WTC11 (cell line): ENCODE data around the gene SLC1A3. TPM values are rescaled to one million over a fixed set of nuclear protein-coding genes. Genes with fewer than 3 reads are reported as not detected.

Experiments used
- ATAC-seq: fragments of 200-7000 bp; cut with Tn5 transposase; 2 replicates; pipeline ENCODE4 v1.10.0; 2021; ENCODE audit warnings: mild to moderate bottlenecking, moderate library complexity
- CTCF ChIA-PET: fragments of 300-600 bp; sonication (Branson Sonifier 250); formaldehyde crosslinking; loops from one replicate; lab custom pipeline; 2021; ENCODE audit warnings: antibody characterized with exemption; lab: Charles Lee
- POLR2A ChIA-PET: fragments of 350-600 bp; sonication (Branson Sonifier 250); formaldehyde crosslinking; loops from one replicate; lab custom pipeline; 2021; ENCODE audit warnings: antibody characterized with exemption; lab: Charles Lee
- DNase-seq: peaks from one replicate; pipeline ENCODE4 v3.0.0; 2021; ENCODE audit warnings: low spot score
- H3K27ac Mint-ChIP-seq: 2 replicates; pipeline ENCODE4 v1.8.0; 2021; ENCODE audit warnings: mixed read lengths
- H3K27me3 Mint-ChIP-seq: 2 replicates; pipeline ENCODE4 v1.8.0; 2021; ENCODE audit warnings: low read depth, mild to moderate bottlenecking, moderate library complexity, mixed read lengths
- H3K36me3 Mint-ChIP-seq: 2 replicates; pipeline ENCODE4 v1.8.0; 2021; ENCODE audit warnings: mixed read lengths
- H3K4me1 Mint-ChIP-seq: 2 replicates; pipeline ENCODE4 v1.8.0; 2022; ENCODE audit warnings: mixed read lengths
- H3K4me3 Mint-ChIP-seq: 2 replicates; pipeline ENCODE4 v1.8.0; 2021; ENCODE audit warnings: mild to moderate bottlenecking, moderate library complexity, mixed read lengths
- H3K9me3 Mint-ChIP-seq: 2 replicates; pipeline ENCODE4 v1.8.0; 2021; ENCODE audit warnings: mixed read lengths
- ELF4 ChIP-seq: sonication (generic); formaldehyde crosslinking; IDR thresholded peaks from 2 replicates; pipeline ENCODE4 v1.8.1; 2022; ENCODE audit warnings: low read depth, mild to moderate bottlenecking, moderate library complexity, missing genetic modification reagents
- MYBL2 ChIP-seq: sonication (generic); formaldehyde crosslinking; IDR thresholded peaks from 2 replicates; pipeline ENCODE4 v1.8.1; 2023; ENCODE audit warnings: mild to moderate bottlenecking, moderate library complexity, missing genetic modification reagents
- RELA ChIP-seq: sonication (generic); formaldehyde crosslinking; IDR thresholded peaks from 2 replicates; pipeline ENCODE4 v1.8.1; 2022; ENCODE audit warnings: missing genetic modification reagents, mild to moderate bottlenecking, borderline replicate concordance
- SP1 ChIP-seq: sonication (generic); formaldehyde crosslinking; conservative IDR thresholded peaks from 2 replicates; pipeline ENCODE4 v1.8.1; 2022; ENCODE audit warnings: missing genetic modification reagents
- TEAD1 ChIP-seq: sonication (generic); formaldehyde crosslinking; IDR thresholded peaks from 2 replicates; pipeline ENCODE4 v1.8.0; 2022; ENCODE audit warnings: mild to moderate bottlenecking, missing genetic modification reagents
- USF2 ChIP-seq: sonication (generic); formaldehyde crosslinking; IDR thresholded peaks from 2 replicates; pipeline ENCODE4 v1.8.1; 2023; ENCODE audit warnings: mild to moderate bottlenecking, missing genetic modification reagents, moderate library complexity
- ZBTB21 ChIP-seq: sonication (generic); formaldehyde crosslinking; IDR thresholded peaks from 2 replicates; pipeline ENCODE4 v1.8.1; 2023; ENCODE audit warnings: mild to moderate bottlenecking, missing genetic modification reagents, borderline replicate concordance
- ZNF121 ChIP-seq: sonication (generic); formaldehyde crosslinking; IDR thresholded peaks from 2 replicates; pipeline ENCODE4 v1.8.0; 2023; ENCODE audit warnings: missing genetic modification reagents
- ZNF671 ChIP-seq: fragments of 250-450 bp; sonication (Bioruptor Pico); IDR thresholded peaks from 2 replicates; pipeline ENCODE4 v1.8.0; 2021; ENCODE audit warnings: mild to moderate bottlenecking
- total RNA-seq: library from RNA; stranded (reverse); gene quantifications from 3 replicates; pipeline ENCODE4 v1.2.3, GENCODE V29; 2021
- TF ChIP-seq, protein P1 (sequence below): sonication (generic); formaldehyde crosslinking; IDR thresholded peaks from 2 replicates; pipeline ENCODE4 v1.8.1; 2022; ENCODE audit warnings: low read depth, mild to moderate bottlenecking, moderate library complexity, missing genetic modification reagents, borderline replicate concordance
- TF ChIP-seq, protein P2 (sequence below): sonication (generic); formaldehyde crosslinking; IDR thresholded peaks from 2 replicates; pipeline ENCODE4 v1.8.1; 2023; ENCODE audit warnings: mild to moderate bottlenecking, missing genetic modification reagents, borderline replicate concordance
- TF ChIP-seq, protein P3 (sequence below): sonication (generic); formaldehyde crosslinking; IDR thresholded peaks from 2 replicates; pipeline ENCODE4 v1.8.0; 2023; ENCODE audit warnings: missing genetic modification reagents, mild to moderate bottlenecking, borderline replicate concordance
- TF ChIP-seq, protein P4 (sequence below): sonication (generic); formaldehyde crosslinking; conservative IDR thresholded peaks from 2 replicates; pipeline ENCODE4 v1.8.1; 2022; ENCODE audit warnings: mild to moderate bottlenecking, missing genetic modification reagents

SLC1A3 gene
- total RNA-seq, 1 experiment from 2014 or later: 77.9 TPM

DNA sequence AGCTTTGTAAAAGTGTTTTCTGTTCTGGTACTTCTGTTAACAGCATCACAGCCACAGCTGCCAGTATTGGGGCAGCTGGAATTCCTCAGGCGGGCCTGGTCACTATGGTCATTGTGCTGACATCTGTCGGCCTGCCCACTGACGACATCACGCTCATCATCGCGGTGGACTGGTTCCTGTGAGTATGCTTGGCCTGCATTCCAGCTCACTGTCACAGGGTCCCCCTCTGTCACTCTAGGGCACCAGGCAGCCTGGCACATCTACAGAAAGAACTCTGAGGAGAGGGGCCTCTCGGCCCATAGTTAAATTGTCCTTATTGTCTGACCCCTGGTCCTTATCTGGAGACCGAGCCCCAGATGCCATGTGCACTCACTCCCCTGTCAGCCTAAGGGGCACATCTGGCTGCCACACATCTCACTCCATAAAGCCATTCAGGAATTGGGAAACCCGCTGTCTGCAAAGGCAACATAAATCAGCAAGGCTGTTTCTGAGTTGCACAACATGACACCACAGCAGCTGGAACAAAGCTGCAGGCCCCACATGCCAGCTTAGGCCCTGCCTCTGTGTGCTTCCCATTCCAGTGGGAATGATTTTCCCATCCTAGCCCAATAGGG is 77.5 kb downstream of the SLC1A3 start (continued):
- TF ChIP-seq, protein P1, sequence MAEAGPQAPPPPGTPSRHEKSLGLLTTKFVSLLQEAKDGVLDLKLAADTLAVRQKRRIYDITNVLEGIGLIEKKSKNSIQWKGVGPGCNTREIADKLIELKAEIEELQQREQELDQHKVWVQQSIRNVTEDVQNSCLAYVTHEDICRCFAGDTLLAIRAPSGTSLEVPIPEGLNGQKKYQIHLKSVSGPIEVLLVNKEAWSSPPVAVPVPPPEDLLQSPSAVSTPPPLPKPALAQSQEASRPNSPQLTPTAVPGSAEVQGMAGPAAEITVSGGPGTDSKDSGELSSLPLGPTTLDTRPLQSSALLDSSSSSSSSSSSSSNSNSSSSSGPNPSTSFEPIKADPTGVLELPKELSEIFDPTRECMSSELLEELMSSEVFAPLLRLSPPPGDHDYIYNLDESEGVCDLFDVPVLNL: no peak
- no peak for TF ChIP-seq MYBL2
- no peak for TF ChIP-seq ELF4 (CRISPR knock-in tag)
- no peak for TF ChIP-seq USF2 (CRISPR knock-in tag)

- Mint-ChIP-seq H3K4me3 (no peak overlapping the region), H3K27me3 (no peaks in the 10 kb centered on the region), H3K27ac (no peak overlapping the region), H3K4me1 (peaks cover 18% of the 10 kb centered on the region), H3K9me3 (no peaks in the 10 kb centered on the region), H3K36me3 (peaks cover 24% of the 10 kb centered on the region)
- no peak for DNase-seq
- TF ChIP-seq ZNF671 (CRISPR knock-in tag) (no peak), ZNF121 (CRISPR knock-in tag) (no peak), ZBTB21 (CRISPR knock-in tag) (no peak), TEAD1 (CRISPR knock-in tag) (no peak), SP1 (CRISPR knock-in tag) (no peak), ELF4 (CRISPR knock-in tag) (no peak), RELA (CRISPR knock-in tag) (no peak)
- TF ChIP-seq, protein P2, sequence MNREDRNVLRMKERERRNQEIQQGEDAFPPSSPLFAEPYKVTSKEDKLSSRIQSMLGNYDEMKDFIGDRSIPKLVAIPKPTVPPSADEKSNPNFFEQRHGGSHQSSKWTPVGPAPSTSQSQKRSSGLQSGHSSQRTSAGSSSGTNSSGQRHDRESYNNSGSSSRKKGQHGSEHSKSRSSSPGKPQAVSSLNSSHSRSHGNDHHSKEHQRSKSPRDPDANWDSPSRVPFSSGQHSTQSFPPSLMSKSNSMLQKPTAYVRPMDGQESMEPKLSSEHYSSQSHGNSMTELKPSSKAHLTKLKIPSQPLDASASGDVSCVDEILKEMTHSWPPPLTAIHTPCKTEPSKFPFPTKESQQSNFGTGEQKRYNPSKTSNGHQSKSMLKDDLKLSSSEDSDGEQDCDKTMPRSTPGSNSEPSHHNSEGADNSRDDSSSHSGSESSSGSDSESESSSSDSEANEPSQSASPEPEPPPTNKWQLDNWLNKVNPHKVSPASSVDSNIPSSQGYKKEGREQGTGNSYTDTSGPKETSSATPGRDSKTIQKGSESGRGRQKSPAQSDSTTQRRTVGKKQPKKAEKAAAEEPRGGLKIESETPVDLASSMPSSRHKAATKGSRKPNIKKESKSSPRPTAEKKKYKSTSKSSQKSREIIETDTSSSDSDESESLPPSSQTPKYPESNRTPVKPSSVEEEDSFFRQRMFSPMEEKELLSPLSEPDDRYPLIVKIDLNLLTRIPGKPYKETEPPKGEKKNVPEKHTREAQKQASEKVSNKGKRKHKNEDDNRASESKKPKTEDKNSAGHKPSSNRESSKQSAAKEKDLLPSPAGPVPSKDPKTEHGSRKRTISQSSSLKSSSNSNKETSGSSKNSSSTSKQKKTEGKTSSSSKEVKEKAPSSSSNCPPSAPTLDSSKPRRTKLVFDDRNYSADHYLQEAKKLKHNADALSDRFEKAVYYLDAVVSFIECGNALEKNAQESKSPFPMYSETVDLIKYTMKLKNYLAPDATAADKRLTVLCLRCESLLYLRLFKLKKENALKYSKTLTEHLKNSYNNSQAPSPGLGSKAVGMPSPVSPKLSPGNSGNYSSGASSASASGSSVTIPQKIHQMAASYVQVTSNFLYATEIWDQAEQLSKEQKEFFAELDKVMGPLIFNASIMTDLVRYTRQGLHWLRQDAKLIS: no peak
- TF ChIP-seq, protein P3, sequence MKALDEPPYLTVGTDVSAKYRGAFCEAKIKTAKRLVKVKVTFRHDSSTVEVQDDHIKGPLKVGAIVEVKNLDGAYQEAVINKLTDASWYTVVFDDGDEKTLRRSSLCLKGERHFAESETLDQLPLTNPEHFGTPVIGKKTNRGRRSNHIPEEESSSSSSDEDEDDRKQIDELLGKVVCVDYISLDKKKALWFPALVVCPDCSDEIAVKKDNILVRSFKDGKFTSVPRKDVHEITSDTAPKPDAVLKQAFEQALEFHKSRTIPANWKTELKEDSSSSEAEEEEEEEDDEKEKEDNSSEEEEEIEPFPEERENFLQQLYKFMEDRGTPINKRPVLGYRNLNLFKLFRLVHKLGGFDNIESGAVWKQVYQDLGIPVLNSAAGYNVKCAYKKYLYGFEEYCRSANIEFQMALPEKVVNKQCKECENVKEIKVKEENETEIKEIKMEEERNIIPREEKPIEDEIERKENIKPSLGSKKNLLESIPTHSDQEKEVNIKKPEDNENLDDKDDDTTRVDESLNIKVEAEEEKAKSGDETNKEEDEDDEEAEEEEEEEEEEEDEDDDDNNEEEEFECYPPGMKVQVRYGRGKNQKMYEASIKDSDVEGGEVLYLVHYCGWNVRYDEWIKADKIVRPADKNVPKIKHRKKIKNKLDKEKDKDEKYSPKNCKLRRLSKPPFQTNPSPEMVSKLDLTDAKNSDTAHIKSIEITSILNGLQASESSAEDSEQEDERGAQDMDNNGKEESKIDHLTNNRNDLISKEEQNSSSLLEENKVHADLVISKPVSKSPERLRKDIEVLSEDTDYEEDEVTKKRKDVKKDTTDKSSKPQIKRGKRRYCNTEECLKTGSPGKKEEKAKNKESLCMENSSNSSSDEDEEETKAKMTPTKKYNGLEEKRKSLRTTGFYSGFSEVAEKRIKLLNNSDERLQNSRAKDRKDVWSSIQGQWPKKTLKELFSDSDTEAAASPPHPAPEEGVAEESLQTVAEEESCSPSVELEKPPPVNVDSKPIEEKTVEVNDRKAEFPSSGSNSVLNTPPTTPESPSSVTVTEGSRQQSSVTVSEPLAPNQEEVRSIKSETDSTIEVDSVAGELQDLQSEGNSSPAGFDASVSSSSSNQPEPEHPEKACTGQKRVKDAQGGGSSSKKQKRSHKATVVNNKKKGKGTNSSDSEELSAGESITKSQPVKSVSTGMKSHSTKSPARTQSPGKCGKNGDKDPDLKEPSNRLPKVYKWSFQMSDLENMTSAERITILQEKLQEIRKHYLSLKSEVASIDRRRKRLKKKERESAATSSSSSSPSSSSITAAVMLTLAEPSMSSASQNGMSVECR: no peak
- TF ChIP-seq, protein P4, sequence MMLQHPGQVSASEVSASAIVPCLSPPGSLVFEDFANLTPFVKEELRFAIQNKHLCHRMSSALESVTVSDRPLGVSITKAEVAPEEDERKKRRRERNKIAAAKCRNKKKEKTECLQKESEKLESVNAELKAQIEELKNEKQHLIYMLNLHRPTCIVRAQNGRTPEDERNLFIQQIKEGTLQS (CRISPR knock-in tag): no peak
- POLR2A ChIA-PET: no interaction called here
- no peak for ATAC-seq
- CTCF ChIA-PET: no interaction called here
Measured at GRCh38 chr5:36685631-36686288, 79.4 kb downstream of the SLC1A3 start.
